HEK293T (cell line): ENCODE data around the gene KAZALD1.

Source experiments
- CTCF ChIA-PET: fragments of 350-600 bp; formaldehyde crosslinking; extraction: SDS; loops from one replicate; lab custom pipeline; 2021; ENCODE audit warnings: antibody characterized with exemption, inconsistent platforms; lab: Yijun Ruan, JAX
- POLR2A ChIA-PET: fragments of 350-600 bp; formaldehyde crosslinking; extraction: SDS; loops from one replicate; lab custom pipeline; 2020; ENCODE audit warnings: antibody characterized with exemption, inconsistent platforms; lab: Yijun Ruan, JAX
- DNase-seq: peaks from one replicate; pipeline ENCODE4 v3.0.0; 2012; ENCODE audit warnings: mixed read lengths; ENCODE audit errors: extremely low spot score
- ARNT ChIP-seq: fragments of 450-650 bp; IDR thresholded peaks from 2 replicates; pipeline ENCODE4 v1.6.1; 2017; ENCODE audit warnings: mild to moderate bottlenecking
- BHLHE40 ChIP-seq: fragments of 450-650 bp; IDR thresholded peaks from 2 replicates; pipeline ENCODE4 v1.6.1; 2016; ENCODE audit warnings: mild to moderate bottlenecking, moderate library complexity, borderline replicate concordance
- CTBP1 ChIP-seq: fragments of 450-650 bp; IDR thresholded peaks from 2 replicates; pipeline ENCODE4 v1.6.1; 2016; ENCODE audit warnings: borderline replicate concordance
- ELF4 ChIP-seq: fragments of 450-650 bp; IDR thresholded peaks from 2 replicates; pipeline ENCODE4 v1.6.1; 2017; ENCODE audit warnings: antibody characterized with exemption
- FOXA1 ChIP-seq: fragments of 450-650 bp; IDR thresholded peaks from 2 replicates; pipeline ENCODE4 v1.6.1; 2016; ENCODE audit warnings: mild to moderate bottlenecking
- FOXK2 ChIP-seq: fragments of 450-650 bp; IDR thresholded peaks from 2 replicates; pipeline ENCODE4 v1.6.1; 2016; ENCODE audit warnings: mild to moderate bottlenecking
- FOXM1 ChIP-seq: fragments of 450-650 bp; IDR thresholded peaks from 2 replicates; pipeline ENCODE4 v1.6.1; 2017; ENCODE audit warnings: mild to moderate bottlenecking, borderline replicate concordance
- HDGF ChIP-seq: fragments of 450-650 bp; IDR thresholded peaks from 2 replicates; pipeline ENCODE4 v1.6.1; 2017; ENCODE audit warnings: antibody characterized with exemption, borderline replicate concordance
- L3MBTL2 ChIP-seq: fragments of 450-650 bp; conservative IDR thresholded peaks from 2 replicates; pipeline ENCODE4 v1.6.1; 2016; ENCODE audit warnings: mild to moderate bottlenecking
- LEF1 ChIP-seq: fragments of 450-650 bp; IDR thresholded peaks from 2 replicates; pipeline ENCODE4 v1.6.1; 2017; ENCODE audit warnings: mild to moderate bottlenecking, borderline replicate concordance
- NFRKB ChIP-seq: fragments of 450-650 bp; IDR thresholded peaks from 2 replicates; pipeline ENCODE4 v1.6.1; 2016; ENCODE audit warnings: mild to moderate bottlenecking, moderate library complexity
- SP1 ChIP-seq: fragments of 450-650 bp; IDR thresholded peaks from 2 replicates; pipeline ENCODE4 v1.6.1; 2017
- SUZ12 ChIP-seq: fragments of 450-650 bp; IDR thresholded peaks from 2 replicates; pipeline ENCODE4 v1.6.1; 2016; ENCODE audit warnings: mild to moderate bottlenecking
- TARDBP ChIP-seq: fragments of 450-650 bp; IDR thresholded peaks from 2 replicates; pipeline ENCODE4 v1.6.1; 2016
- ZNF384 ChIP-seq: fragments of 450-650 bp; IDR thresholded peaks from 2 replicates; pipeline ENCODE4 v1.6.1; 2016
- TF ChIP-seq, protein P1 (sequence below): fragments of 450-650 bp; IDR thresholded peaks from 2 replicates; pipeline ENCODE4 v1.6.1; 2016

The KAZALD1 gene

DNA sequence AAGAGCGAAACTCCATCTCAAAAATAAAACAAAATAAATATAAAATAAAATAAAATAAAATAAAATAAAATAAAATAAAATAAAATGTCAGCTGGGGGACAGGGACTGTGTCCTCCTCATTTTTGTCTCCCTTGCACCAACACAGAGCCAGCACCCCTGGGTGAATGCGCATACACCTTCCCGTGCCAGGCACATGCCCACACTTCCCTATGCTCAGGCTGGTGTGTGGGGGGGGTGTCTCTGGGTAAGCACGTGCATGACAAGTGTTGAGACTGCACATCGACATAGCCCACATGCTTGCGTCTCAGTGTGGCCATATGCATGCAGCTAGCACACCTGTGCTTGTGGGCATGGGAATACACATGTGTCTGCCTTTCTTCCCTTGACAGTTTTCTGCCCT, 44.6 kb downstream of the KAZALD1 start:
- POLR2A ChIA-PET, result interaction anchor here (1.7 kb wide), 1 partner anchor 11 kb away, joined by 4 read pairs; no protein-coding TSS in a partner anchor
- TF ChIP-seq HDGF (no peak), L3MBTL2 (no peak), FOXK2 (no peak), SUZ12 (no peak), ARNT (no peak), ZNF384 (no peak), LEF1 (no peak), FOXM1 (no peak), TARDBP (no peak), CTBP1 (no peak), NFRKB (no peak)
- no peak for DNase-seq
- CTCF ChIA-PET, result interaction anchor here (1.6 kb wide), 1 partner anchor 11 kb away, joined by 5 read pairs; no protein-coding TSS in a partner anchor

DNA sequence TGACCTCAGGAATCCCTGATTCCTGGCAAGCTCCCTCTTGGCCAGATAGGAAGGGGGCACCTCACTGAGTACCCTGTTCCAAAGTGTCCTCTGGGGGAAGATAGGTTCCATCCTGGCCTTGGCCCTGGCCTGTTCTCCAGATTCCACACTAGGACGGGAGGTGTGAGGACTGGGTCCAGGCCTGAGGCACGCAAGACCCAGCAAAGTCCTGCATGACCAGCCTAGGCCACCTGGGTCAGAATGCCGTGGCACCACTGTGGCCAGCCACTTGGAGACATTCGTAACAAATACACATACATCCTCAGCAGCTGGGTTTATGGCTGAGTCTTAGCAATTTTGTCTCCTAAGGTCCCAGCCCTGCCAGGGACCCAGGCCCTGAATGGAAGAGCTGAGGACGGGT, 46.0 kb downstream of the KAZALD1 start:
- ChIA-PET POLR2A (interaction anchor here (0.5 kb wide), 1 partner anchor 35 kb away, joined by 3 read pairs; no protein-coding TSS in a partner anchor), CTCF (interaction anchor here (1.1 to 1.6 kb wide), 2 partner anchors 11 to 12 kb away, joined by 3 to 5 read pairs; no protein-coding TSS in a partner anchor)
- DNase-seq, result no peak
- TF ChIP-seq SUZ12 (no peak), NFRKB (no peak), FOXK2 (no peak), ZNF384 (no peak), FOXA1 (no peak), HDGF (no peak), SP1 (no peak), LEF1 (no peak), BHLHE40 (no peak), L3MBTL2 (no peak), ELF4 (no peak), CTBP1 (no peak), ARNT (no peak), TARDBP (no peak), FOXM1 (no peak)
- TF ChIP-seq, protein P1, sequence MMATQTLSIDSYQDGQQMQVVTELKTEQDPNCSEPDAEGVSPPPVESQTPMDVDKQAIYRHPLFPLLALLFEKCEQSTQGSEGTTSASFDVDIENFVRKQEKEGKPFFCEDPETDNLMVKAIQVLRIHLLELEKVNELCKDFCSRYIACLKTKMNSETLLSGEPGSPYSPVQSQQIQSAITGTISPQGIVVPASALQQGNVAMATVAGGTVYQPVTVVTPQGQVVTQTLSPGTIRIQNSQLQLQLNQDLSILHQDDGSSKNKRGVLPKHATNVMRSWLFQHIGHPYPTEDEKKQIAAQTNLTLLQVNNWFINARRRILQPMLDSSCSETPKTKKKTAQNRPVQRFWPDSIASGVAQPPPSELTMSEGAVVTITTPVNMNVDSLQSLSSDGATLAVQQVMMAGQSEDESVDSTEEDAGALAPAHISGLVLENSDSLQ, result no peak

DNA sequence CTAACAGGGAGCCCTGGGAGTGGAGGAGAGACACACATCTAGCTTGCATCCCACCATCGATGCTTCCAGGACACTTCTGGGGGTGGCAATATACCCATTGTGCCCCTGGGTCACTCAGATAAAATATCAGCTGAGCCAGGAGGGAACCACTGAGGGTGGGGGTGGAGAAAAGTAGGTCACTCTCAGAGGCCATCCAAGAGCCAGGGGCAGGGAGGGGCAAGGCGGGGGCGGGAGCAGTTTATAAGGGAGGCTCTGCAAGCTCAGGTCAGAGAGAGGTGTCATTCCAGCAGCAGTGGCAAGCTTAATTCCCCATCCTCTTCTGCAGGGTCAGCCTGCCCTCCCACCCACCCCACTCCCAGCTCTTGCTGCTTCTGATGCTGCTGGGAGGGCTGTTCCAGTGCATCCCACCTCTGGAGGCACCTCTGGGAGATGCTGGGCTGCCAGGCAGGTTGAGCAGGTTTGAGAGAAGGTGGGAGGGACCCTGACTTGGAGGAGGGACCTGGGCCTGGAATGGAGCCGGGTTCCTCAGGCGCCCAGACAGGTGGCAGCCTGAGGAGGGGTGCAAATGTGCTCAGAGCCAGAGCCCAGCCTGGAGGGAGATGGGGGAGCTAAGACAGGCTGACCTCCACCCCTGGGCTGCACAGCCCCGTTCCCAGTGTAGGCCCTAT, 49.2 kb downstream of the KAZALD1 start:
- no peak for TF ChIP-seq NFRKB
- TF ChIP-seq TARDBP, result no peak
- no peak for TF ChIP-seq FOXM1
- no peak for TF ChIP-seq ARNT
- no peak for TF ChIP-seq FOXK2
- no peak for TF ChIP-seq LEF1
- TF ChIP-seq ELF4, result no peak
- TF ChIP-seq L3MBTL2, result no peak
- TF ChIP-seq SUZ12, result no peak
- no peak for TF ChIP-seq SP1
- TF ChIP-seq HDGF, result no peak
- TF ChIP-seq BHLHE40, result no peak
- TF ChIP-seq, protein P1, result no peak
- TF ChIP-seq FOXA1, result no peak
- TF ChIP-seq ZNF384, result no peak
- TF ChIP-seq CTBP1, result no peak
- ChIA-PET CTCF (no interaction called here), POLR2A (no interaction called here)
- no peak for DNase-seq

DNA sequence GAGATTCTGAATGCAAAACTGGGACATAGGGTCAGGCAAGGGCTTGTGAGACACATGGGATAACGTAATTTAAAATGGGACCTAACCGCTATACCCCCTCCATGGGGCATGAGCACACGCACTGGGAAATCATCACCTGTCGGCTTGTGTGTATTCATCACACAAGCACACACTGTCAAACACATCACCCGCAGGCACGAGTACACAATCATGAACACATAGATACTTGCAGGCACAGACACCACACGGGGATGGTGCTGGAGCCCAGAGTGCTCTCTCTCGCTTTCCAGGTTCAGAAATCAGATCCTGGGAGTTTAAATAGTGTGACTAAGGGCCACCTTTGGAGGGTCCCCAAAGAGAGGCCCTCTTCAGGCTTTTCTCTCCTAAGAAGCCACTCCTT, 49.8 kb downstream of the KAZALD1 start:
- ChIA-PET POLR2A (no interaction called here), CTCF (no interaction called here)
- TF ChIP-seq SP1, result no peak
- TF ChIP-seq TARDBP, result no peak
- TF ChIP-seq LEF1, result no peak
- no peak for TF ChIP-seq L3MBTL2
- TF ChIP-seq FOXA1, result no peak
- TF ChIP-seq ELF4, result no peak
- TF ChIP-seq ARNT, result no peak
- TF ChIP-seq CTBP1, result no peak
- TF ChIP-seq BHLHE40, result no peak
- TF ChIP-seq FOXK2, result no peak
- TF ChIP-seq NFRKB, result no peak
- no peak for TF ChIP-seq FOXM1
- TF ChIP-seq, protein P1, result no peak
- no peak for TF ChIP-seq ZNF384
- no peak for TF ChIP-seq HDGF
- no peak for TF ChIP-seq SUZ12
- DNase-seq, result no peak

DNA sequence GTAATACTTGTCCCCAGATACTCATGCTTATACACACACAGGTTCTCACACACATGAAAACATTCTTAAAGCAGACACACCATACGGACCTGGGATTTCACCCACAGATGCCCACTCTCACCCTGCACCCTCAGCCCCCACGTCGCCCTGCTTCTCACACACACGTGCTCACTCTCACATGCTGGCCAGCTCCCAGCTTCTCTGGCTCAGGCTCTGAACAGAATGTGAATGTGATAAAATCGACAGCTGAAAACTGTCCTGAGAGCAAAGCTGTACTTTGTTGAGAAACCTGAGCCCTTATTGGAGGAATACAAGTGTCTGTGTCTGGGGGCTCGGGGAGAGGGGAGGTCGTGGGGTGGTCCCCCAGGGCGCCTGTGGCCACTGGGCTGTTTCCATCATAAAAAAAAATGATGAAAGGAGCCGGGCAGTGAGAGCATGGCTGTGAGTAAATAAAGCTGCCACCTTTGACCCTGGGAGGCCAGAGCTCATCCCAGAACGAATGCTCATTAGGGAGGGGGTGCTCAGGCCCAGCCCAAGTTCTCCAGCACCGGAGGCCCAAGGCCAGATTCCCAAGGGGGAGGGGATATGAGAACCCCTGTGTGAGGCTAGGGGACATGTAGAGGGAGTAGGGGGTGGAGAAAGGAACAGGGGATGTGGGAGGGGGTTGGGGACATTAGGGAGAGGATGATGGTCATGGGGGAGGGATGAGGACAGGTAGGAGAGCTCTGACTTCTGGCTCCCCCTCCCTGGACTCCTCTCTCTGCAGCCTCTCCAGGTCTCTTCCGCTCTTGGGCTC, 51.2 kb downstream of the KAZALD1 start:
- ChIA-PET CTCF (interaction anchor here (0.9 kb wide), 2 partner anchors 17 to 18 kb away, joined by 3 to 4 read pairs; no protein-coding TSS in a partner anchor), POLR2A (no interaction called here)
- no peak for DNase-seq
- TF ChIP-seq SUZ12 (no peak), CTBP1 (no peak), LEF1 (no peak), BHLHE40 (no peak), FOXK2 (no peak), ZNF384 (no peak), TARDBP (no peak), SP1 (no peak), ELF4 (no peak), L3MBTL2 (no peak), FOXM1 (no peak), FOXA1 (no peak), ARNT (no peak), HDGF (no peak), NFRKB (no peak)
- TF ChIP-seq, protein P1, result no peak
